ENCODE results near the gene CACNA1B.

- TF ChIP-seq CTCF (IDR thresholded peaks at IDR 0.05) (no peak), POLR2A (IDR thresholded peaks at IDR 0.05) (no peak)
Observed at GRCh38 chr9:137851516-137852267, 25.9 kb upstream of the CACNA1B start.

Measured in testis (tissue), 2 donors.